Body of pancreas (tissue), 4 donors: ENCODE results near the gene DMKN. TPM values are rescaled to one million over a fixed set of nuclear protein-coding genes. Genes with fewer than 3 reads are reported as not detected.

Experiments used
- ATAC-seq: fragments of 150-250 bp; one replicate; pipeline ENCODE4 v1.9.1; 2016
- DNase-seq, 4 donors: peaks; one replicate each; pipeline ENCODE4 v3.0.0-alpha.2; 2019
- H3K27ac ChIP-seq, 4 donors: fragments of 200-600 bp; sonication (generic); 1 replicate in 3 of 4; 2 replicates in 1 of 4; pipeline versions ENCODE4 v1.5.1 to v1.6.1; 2016 to 2019; ENCODE audit warnings: mild to moderate bottlenecking in 1 of 4, mixed read lengths in 1 of 4, moderate library complexity in 1 of 4
- H3K27me3 ChIP-seq, 2 donors: fragments of 200-600 bp; sonication (generic); one replicate each; pipeline ENCODE4 v1.6.0; 2016; ENCODE audit warnings: mild to moderate bottlenecking in 1 of 2
- H3K36me3 ChIP-seq, 2 donors: fragments of 200-600 bp; sonication (generic); replicated peaks in 1 of 2; 2 replicates each; pipeline ENCODE4 v1.5.1; 2016; ENCODE audit warnings: low read depth in 2 of 2; ENCODE audit not compliant: insufficient read depth in 1 of 2
- H3K4me1 ChIP-seq: fragments of 200-600 bp; sonication (generic); one replicate; pipeline ENCODE4 v1.6.0; 2016
- H3K4me3 ChIP-seq, 2 donors: fragments of 200-600 bp; sonication (generic); 1 replicate in 1 of 2; 2 replicates in 1 of 2; pipeline ENCODE4 v1.5.1; 2016 to 2019
- H3K9me3 ChIP-seq, 3 donors: fragments of 200-600 bp; sonication (generic); 1 replicate in 2 of 3; 2 replicates in 1 of 3; pipeline ENCODE4 v1.5.1; 2016
- POLR2A ChIP-seq, 3 donors: fragments of 450-650 bp; IDR thresholded peaks; one replicate each; pipeline ENCODE4 v1.6.1; 2016; ENCODE audit warnings: antibody characterized with exemption in 3 of 3, mild to moderate bottlenecking in 2 of 3
- WGBS, 2 donors: methylation state at CpG; one replicate each; pipeline ENCODE4 v1.1.5; 2017; 5-methylcytosine and 5-hydroxymethylcytosine counted together
- intact Hi-C: fragments of 100-400 bp; cut with DNase I; formaldehyde crosslinking; loops from one replicate; pipeline ENCODE4 v1.15.1; 2023
- total RNA-seq, 2 donors: library from RNA; depleted of rRNA; stranded (reverse); fragments of >200 nt; gene quantifications; one replicate each; pipeline ENCODE4 v1.1.0, GENCODE V29; 2016
- TF ChIP-seq, protein P1 (sequence below), 7 experiments: fragments of 450-650 bp in 4 of 7; fragments of 200-600 bp in 3 of 7; sonication (generic) in 3 of 7; IDR thresholded peaks; one replicate each; pipeline ENCODE4 v1.5.1; 2016 to 2019; ENCODE audit warnings: antibody characterized with exemption in 7 of 7

The DMKN gene
- total RNA-seq, 2 donors from 2014 or later, result 146 TPM

DNA sequence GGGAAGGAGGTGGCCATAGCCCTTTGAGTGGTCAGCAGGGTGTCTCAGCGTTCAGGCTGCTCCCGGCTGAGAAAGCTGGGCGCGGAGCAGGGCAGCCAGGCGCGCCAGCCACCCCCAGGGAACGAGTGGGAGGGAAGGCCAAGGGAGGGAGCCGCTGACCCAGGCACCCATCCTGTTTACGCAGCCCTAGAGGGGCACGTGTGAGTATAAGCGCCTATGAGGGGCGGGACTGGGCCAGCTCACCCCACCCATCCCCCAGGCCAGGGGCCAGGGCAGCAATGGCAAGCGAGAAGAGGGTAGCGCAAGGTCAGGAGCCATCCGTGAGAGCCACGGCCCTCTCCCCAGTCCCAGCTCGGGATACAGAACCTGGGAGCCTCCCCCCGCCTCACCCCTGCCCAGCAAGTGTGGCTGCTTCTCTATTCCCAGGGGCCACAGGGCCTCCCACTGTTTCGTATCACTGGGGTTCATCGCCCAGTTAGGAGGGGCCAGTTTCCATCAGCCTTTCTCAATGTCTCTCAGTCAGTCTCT is 897 bp upstream of the DMKN start:
- no peaks in the 10 kb centered on the region for H3K27me3 ChIP-seq
- intact Hi-C loops, result no loop called here
- ATAC-seq, result no peak

DNA sequence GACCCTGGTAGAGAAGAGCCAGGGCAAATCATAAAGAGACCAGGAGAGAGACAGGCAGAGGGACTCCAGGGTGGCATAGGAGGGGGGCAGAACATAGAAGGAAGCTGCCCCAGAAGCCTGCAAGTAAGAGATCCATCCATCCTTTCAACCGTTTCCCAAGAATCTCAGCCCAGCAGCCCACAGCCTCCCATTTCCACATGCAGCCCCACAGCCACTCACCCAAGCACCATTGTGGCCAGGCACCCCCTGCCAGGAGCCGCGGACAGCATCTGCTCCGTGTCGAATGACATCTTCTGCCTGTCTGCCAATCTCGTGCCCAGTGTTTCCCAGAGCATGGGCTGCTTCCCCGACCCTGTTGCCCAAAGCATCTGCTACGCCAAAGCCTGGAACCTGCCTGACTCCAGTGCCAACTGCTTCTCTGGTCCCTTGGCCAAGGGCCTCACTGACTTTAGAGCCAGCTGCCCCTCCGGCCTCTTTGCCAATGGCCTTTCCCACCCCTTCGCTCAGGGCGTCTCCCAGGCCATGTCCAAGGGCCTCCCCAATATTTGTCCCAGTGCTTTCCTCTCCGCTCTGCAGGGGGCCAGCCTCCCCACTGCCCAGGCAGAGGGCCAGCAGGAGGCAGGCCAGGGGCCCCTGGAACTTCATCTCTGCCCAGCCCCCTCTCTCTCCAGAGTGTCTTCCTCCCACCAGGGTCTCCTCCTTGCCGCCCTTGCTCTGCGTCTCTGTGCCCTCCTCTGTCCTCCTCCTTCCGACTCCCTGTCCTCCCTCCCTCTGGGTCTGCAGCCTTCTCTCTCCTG is 420 bp downstream of the DMKN start:
- Histone ChIP-seq H3K9me3 (no peaks in the 10 kb centered on the region), H3K4me1 (peaks cover 18% of the 10 kb centered on the region), H3K36me3 (no peaks in the 10 kb centered on the region), H3K27me3 (no peaks in the 10 kb centered on the region), H3K4me3 (no peak overlapping the region), H3K27ac (no peak overlapping the region)
- intact Hi-C loops, result no loop called here
- WGBS, 2 donors, result 71 to 77% methylated on average over 9 to 15 of the region's 15 CpGs
- ATAC-seq, result no peak
- no peak for DNase-seq
- TF ChIP-seq, protein P1, sequence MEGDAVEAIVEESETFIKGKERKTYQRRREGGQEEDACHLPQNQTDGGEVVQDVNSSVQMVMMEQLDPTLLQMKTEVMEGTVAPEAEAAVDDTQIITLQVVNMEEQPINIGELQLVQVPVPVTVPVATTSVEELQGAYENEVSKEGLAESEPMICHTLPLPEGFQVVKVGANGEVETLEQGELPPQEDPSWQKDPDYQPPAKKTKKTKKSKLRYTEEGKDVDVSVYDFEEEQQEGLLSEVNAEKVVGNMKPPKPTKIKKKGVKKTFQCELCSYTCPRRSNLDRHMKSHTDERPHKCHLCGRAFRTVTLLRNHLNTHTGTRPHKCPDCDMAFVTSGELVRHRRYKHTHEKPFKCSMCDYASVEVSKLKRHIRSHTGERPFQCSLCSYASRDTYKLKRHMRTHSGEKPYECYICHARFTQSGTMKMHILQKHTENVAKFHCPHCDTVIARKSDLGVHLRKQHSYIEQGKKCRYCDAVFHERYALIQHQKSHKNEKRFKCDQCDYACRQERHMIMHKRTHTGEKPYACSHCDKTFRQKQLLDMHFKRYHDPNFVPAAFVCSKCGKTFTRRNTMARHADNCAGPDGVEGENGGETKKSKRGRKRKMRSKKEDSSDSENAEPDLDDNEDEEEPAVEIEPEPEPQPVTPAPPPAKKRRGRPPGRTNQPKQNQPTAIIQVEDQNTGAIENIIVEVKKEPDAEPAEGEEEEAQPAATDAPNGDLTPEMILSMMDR (IDR thresholded peaks at IDR 0.05), result no peak
- no peak for TF ChIP-seq POLR2A (IDR thresholded peaks at IDR 0.05)

More for the DNA sequence above, 897 bp upstream of the DMKN start:
- 36 to 46% methylated on average over 11 to 20 of the region's 20 CpGs for WGBS, 2 donors
- H3K4me3 ChIP-seq, result no peak overlapping the region
- H3K4me1 ChIP-seq, result peaks cover 6% of the 10 kb centered on the region
- no peaks in the 10 kb centered on the region for H3K9me3 ChIP-seq
- no peaks in the 10 kb centered on the region for H3K36me3 ChIP-seq
- TF ChIP-seq, protein P1 (IDR thresholded peaks at IDR 0.05), result no peak
- TF ChIP-seq POLR2A (IDR thresholded peaks at IDR 0.05), result no peak
- H3K27ac ChIP-seq, result no peak overlapping the region
- DNase-seq, result no peak

DNA sequence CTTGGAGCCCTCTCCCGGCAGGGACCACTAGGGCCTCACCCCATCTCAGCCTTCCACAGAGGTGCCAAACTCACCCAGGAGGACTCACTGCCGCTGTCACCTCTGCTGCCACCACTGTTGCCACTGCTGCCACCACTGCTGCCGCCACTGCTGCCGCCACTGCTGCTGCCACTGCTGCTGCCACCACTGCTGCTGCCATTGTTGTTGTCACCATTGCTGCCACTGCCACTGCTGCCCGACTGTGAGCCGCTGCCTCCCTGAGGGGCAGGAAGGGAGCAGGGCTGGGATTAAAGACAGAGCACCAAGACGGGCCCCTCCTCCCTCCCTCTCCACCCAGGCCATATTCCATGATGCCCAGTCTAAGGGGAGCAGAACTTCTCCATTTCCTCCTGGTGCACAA is 2.1 kb downstream of the DMKN start:
- Histone ChIP-seq H3K4me3 (no peak overlapping the region), H3K36me3 (no peaks in the 10 kb centered on the region), H3K4me1 (peaks cover 19% of the 10 kb centered on the region), H3K27ac (no peak overlapping the region), H3K9me3 (no peaks in the 10 kb centered on the region), H3K27me3 (no peaks in the 10 kb centered on the region)
- WGBS, 2 donors, result 60 to 78% methylated on average over 4 to 7 of the region's 7 CpGs
- DNase-seq, result no peak
- no peak for TF ChIP-seq POLR2A (IDR thresholded peaks at IDR 0.05)
- TF ChIP-seq, protein P1 (IDR thresholded peaks at IDR 0.05), result no peak
- intact Hi-C loops, result no loop called here
- ATAC-seq, result no peak

DNA sequence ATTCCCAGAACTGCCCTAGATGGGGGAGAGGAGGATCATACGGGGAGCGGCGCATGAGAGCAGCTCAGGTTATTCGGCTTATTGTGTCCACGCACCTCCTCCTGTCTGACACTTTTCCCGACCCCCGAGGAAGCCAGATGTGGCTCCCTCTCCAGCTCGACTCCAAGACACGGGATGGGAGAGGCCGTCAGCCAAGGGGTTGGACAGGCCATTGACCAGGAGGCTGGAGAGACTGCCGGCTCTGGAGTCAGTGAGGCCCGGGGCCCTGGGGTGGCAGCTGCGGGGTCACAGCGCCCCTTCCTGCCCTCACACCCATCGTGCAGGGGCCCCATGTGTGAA is 2.9 kb downstream of the DMKN start:
- H3K4me1 ChIP-seq, result peaks cover 19% of the 10 kb centered on the region
- H3K27me3 ChIP-seq, result no peaks in the 10 kb centered on the region
- no peaks in the 10 kb centered on the region for H3K9me3 ChIP-seq
- ATAC-seq (peak; percentile 7), DNase-seq (no peak)
- no peak overlapping the region for H3K4me3 ChIP-seq
- WGBS, 2 donors, result 0 to 16% methylated on average over 4 to 14 of the region's 15 CpGs
- intact Hi-C loops, result no loop called here
- no peaks in the 10 kb centered on the region for H3K36me3 ChIP-seq
- H3K27ac ChIP-seq, result peak overlapping the region; percentile 74 to 92 (median 90)
- TF ChIP-seq POLR2A (IDR thresholded peaks at IDR 0.05), result no peak
- TF ChIP-seq, protein P1 (IDR thresholded peaks at IDR 0.05), result no peak
